DMS114 treated with DMSO at 0.1 percent for 48 hours (cell line): ENCODE measurements around the gene OBSCN.

Source experiments
- DNase-seq: peaks from one replicate; lab custom pipeline; 2025; ENCODE audit not compliant: unreplicated experiment; lab: John Stamatoyannopoulos, UW

Gene OBSCN

DNA sequence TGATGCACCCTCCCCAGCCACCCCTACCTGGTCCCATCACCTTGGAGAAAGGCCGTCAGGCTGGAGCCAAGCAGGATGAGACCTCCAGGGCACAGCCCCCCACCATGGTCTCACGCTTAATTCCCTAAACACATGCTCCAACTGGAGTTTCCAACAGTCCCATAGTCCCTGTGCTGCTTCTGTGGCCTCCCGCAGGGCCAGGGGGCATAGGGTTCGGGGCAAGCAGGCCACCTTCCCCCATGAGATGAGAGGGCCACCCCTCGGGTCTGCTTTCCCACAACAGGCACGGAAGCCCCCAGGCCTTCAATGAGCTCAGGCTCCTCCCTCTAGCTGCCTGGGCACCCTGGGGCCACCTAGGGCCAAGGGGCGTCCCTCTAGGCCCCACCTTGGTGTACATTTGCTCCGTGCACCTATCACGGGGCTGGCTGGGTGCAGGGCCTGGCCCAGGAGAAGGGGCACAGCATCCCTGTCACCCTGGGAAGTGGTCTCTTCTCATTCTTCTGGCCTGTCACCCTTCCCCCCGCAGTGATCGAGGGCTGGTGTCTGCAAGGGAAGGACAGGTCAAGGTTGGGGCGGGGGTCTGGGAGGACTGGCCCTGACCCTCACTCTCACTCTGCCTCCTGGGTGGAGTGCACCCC is 156.3 kb downstream of the OBSCN start:
- no peak for DNase-seq

DNA sequence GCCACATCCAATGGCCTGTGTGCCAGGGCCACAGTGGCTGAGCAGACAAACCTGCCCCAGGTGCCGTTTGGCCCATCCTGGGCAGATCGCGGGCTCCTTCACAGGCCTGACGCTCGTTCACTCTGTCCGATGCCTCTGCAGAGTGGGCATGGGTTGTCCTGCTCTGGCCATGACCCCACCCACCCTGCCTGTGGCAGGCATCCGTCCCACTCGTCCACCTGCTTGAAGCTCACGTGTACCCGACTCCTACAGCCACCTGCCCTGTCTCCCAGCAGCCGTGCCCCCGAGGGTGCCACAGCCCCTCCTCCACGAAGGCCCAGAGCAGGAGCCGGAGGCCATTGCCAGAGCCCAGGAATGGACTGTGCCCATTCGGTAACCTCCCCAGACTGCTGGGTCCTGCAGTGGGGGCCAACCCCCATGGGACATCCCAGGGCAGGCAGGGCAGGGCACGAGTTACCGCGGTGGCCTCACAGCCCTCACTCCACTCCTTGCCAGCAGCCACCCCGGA is 156.9 kb downstream of the OBSCN start:
- no peak for DNase-seq

DNA sequence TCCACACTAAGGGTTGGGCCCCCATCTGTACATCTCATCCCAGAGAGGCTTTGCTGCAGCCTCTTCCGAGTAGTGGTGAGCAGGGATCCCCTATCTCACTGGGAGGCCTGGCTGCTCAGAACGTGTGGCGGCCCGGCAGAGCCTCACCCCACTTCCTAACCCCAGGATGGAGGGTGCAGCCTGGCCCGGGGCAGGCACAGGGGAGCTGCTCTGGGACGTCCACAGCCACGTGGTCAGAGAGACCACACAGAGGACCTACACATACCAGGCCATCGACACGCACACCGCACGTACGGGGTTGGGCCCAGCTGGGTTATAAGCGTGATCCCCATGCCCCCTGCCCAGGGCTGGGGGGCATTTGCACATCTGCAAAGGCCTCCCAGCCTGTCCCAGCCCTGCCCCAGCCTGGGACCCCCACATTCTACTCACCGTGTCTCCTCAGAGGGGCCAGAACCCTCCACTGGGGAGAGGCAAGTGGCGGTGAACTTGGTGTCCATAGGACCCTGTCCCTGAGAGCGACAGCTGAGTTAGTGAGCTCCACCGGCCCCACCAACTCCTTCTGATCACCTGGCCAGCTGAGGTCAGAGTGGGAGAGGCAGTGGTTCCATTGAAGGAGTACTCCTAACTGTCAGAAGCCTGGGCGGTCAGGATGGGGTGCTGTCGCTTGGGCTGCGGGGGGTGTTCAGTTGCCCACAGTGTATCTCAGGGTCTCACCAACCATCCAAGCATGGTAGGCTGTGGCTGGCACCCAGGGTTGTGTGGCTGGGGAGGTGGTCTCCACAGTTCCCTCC is 157.6 kb downstream of the OBSCN start:
- DNase-seq, result no peak

DNA sequence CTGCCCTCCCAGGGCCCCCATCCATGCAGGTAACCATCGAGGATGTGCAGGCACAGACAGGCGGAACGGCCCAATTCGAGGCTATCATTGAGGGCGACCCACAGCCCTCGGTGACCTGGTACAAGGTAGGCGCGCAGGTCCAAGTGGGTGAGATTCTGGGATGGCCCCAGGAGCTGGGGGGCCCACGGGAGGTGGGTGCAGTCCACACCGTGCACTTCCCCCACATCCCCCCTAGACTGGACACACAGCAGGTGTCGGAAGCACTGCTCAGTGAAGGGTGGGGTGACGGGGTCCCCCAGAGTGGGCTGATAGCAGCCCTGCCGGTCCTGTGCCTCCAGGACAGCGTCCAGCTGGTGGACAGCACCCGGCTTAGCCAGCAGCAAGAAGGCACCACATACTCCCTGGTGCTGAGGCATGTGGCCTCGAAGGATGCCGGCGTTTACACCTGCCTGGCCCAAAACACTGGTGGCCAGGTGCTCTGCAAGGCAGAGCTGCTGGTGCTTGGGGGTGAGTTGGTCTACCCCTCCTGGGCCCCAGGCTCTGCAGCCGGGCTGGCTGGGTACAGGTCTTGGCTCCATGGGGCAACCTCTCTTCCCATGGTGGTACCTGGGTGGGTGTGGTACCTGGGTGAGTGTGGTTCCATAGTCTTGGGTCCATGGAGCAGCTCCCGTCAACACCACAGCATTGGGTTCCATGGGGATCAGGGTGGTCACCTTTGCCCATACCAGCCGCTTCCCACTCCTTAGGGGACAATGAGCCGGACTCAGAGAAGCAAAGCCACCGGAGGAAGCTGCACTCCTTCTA is 158.4 kb downstream of the OBSCN start:
- DNase-seq, result no peak

DNA sequence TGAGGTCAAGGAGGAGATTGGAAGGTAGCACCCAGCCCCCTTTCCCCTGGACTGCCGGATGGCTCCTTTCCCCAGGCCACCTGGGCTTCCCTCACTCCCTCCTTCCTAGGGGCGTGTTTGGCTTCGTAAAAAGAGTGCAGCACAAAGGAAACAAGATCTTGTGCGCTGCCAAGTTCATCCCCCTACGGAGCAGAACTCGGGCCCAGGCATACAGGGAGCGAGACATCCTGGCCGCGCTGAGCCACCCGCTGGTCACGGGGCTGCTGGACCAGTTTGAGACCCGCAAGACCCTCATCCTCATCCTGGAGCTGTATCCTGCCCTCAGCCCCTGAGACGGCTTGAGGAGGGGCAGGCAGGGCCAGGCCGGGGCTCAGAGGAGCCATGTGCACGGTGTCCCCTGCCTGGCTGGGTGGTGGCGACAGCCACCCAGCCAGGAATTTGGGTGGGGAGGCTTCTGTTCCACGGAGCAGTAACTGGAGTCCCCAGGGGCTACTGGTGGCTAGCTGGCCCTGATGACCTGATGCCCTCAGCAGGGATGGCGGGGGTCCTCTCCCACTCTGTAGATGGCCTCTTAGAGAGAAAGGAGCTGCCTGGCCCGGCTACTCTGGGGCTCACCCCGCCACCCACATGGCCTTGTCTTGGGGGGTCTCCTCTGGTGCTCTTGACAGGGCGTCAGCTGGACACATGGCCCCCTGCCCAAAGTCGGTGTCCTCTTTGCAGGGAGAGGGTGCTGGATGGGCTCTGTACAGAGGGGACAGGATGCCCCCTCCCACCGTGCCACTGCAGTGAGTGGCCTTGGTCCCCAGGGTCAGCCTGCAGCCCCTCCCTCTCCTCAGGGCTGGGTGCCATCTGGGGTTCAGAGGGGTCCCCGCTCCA is 159.3 kb downstream of the OBSCN start:
- DNase-seq, result no peak

DNA sequence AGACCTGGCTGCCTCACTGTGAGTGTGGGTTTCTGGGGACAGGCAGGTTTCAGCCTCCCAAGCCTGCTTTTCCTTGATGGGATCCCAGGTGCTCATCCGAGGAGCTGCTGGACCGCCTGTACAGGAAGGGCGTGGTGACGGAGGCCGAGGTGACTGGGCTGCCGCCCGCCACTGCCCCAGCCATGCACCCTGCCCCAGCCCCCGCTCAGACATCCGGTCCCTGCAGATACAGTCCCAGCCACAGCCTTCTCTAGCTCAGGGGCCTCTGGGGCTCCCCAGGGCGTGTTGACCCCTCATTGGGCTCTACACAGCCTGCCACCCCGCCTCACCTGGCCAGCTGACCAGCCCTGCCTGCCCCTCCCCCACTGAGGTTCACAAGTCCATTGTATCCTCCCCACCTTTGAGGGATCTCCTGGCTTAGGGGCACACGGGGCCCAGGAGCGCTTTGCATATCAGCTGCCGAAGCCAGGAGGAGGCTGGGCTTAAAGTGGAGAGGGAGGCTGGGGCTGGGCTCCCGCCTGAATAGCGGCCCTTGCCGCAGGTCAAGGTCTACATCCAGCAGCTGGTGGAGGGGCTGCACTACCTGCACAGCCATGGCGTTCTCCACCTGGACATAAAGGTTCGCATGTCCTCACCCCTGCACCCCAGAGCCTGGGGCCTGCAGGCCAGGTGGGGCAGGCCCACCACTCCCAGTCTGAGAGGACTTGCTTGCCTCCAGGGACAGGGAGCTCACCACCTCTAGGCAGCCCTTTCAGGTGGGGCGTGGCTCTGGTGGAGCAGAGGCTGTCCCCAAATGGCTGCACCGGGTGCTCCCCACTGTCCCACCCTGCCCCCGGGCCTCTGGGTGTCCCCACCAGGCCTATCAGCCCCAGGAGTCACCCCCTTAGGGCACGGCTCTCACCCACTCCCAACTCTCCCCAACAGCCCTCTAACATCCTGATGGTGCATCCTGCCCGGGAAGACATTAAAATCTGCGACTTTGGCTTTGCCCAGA is 160.3 kb downstream of the OBSCN start:
- DNase-seq, result no peak

DNA sequence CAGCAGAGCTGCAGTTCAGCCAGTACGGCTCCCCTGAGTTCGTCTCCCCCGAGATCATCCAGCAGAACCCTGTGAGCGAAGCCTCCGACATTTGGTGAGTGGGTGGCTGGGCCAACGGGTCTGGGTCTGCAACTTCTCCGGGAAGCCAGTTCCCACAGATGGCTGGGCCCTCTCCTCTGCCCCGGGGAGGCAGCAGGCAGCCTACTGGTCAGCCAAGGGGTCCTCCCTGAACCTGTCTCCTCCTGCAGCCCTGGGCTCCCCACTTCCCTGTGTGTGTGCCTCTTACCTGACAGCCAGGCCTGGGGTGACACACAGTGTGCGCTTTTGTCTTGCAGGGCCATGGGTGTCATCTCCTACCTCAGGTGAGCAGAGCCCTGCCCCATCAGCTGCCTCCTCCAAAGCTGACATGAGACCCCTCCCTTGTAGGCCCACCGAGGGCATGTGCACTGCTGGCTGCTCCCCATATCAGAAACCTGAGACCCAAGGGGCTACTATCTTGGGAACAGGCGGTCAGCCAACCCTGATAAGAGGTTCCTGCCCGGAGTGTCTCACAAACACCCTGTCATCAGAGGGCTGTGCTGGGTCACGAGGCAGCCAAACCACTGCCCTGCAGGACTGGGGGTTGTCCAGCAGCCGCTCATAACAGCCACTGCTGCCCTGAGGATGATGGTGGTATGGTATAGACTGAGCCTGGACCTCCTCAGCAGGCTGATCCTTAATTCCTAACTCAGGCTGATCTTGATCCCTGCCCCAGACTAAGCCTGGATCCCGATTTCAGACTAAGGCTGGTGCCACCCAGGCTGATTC is 161.2 kb downstream of the OBSCN start:
- no peak for DNase-seq

DNA sequence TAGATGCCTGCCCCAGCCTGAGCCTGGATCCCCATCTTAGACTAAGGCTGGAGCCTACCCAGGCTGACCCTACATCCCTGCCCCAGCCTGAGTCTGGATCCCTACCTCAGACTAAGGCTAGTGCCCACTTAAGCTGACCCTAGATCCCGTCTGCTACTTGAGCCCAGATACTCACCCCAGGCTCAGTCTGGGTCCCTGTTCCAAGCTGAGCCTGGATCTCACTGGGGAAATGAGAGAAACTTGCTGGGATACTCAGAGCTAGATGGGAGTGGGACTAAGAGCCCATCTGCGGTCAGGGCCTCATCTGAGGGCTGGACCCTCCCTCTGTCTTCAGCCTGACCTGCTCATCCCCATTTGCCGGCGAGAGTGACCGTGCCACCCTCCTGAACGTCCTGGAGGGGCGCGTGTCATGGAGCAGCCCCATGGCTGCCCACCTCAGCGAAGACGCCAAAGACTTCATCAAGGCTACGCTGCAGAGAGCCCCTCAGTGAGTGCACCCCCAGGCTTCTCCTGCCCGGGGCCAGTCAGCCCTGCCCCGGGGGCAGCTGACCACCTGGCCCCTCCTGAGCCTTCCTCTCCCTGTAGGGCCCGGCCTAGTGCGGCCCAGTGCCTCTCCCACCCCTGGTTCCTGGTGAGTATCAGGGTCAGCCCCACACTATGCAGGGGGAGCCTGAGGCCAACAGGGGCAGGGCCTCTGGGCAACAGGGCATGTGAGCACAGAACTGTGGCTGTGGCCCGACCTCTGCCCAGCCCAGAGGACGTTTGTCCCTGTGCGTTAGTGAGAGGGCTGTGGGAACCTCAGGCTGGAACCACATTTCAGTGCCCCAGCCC is 162.0 kb downstream of the OBSCN start:
- DNase-seq, result no peak

DNA sequence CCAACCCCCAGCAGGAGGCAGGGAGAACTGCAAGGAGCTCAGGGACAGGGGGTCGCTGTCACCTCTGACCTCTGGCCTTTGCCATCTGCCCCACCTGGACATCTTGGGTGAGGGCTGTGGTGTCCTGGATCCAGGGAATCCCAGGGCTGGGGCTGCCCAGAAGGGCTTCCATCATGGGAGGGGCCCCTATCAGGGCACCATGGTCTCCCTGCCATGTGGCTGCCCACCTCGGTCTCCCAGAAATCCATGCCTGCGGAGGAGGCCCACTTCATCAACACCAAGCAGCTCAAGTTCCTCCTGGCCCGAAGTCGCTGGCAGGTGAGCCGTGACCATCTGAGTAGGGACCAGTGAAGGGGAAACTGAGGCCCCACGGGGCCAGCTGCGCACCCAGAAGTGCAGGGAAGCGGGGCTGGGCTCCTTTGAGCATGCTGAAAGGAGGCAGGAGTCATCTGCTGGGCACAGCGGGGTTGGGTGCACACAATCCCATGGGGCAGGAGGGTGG is 162.6 kb downstream of the OBSCN start:
- DNase-seq, result no peak

DNA sequence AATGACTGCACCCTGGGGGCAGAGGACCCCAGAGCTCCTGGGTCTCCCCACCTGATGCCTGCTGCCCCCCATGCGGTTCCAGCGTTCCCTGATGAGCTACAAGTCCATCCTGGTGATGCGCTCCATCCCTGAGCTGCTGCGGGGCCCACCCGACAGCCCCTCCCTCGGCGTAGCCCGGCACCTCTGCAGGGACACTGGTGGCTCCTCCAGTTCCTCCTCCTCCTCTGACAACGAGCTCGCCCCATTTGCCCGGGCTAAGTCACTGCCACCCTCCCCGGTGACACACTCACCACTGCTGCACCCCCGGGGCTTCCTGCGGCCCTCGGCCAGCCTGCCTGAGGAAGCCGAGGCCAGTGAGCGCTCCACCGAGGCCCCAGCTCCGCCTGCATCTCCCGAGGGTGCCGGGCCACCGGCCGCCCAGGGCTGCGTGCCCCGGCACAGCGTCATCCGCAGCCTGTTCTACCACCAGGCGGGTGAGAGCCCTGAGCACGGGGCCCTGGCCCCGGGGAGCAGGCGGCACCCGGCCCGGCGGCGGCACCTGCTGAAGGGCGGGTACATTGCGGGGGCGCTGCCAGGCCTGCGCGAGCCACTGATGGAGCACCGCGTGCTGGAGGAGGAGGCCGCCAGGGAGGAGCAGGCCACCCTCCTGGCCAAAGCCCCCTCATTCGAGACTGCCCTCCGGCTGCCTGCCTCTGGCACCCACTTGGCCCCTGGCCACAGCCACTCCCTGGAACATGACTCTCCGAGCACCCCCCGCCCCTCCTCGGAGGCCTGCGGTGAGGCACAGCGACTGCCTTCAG is 163.3 kb downstream of the OBSCN start:
- no peak for DNase-seq

DNA sequence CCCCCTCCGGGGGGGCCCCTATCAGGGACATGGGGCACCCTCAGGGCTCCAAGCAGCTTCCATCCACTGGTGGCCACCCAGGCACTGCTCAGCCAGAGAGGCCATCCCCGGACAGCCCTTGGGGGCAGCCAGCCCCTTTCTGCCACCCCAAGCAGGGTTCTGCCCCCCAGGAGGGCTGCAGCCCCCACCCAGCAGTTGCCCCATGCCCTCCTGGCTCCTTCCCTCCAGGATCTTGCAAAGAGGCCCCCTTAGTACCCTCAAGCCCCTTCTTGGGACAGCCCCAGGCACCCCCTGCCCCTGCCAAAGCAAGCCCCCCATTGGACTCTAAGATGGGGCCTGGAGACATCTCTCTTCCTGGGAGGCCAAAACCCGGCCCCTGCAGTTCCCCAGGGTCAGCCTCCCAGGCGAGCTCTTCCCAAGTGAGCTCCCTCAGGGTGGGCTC is 163.9 kb downstream of the OBSCN start:
- DNase-seq, result no peak

DNA sequence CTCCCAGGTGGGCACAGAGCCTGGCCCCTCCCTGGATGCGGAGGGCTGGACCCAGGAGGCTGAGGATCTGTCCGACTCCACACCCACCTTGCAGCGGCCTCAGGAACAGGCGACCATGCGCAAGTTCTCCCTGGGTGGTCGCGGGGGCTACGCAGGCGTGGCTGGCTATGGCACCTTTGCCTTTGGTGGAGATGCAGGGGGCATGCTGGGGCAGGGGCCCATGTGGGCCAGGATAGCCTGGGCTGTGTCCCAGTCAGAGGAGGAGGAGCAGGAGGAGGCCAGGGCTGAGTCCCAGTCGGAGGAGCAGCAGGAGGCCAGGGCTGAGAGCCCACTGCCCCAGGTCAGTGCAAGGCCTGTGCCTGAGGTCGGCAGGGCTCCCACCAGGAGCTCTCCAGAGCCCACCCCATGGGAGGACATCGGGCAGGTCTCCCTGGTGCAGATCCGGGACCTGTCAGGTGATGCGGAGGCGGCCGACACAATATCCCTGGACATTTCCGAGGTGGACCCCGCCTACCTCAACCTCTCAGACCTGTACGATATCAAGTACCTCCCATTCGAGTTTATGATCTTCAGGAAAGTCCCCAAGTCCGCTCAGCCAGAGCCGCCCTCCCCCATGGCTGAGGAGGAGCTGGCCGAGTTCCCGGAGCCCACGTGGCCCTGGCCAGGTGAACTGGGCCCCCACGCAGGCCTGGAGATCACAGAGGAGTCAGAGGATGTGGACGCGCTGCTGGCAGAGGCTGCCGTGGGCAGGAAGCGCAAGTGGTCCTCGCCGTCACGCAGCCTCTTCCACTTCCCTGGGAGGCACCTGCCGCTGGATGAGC is 164.5 kb downstream of the OBSCN start:
- DNase-seq, result no peak

DNA sequence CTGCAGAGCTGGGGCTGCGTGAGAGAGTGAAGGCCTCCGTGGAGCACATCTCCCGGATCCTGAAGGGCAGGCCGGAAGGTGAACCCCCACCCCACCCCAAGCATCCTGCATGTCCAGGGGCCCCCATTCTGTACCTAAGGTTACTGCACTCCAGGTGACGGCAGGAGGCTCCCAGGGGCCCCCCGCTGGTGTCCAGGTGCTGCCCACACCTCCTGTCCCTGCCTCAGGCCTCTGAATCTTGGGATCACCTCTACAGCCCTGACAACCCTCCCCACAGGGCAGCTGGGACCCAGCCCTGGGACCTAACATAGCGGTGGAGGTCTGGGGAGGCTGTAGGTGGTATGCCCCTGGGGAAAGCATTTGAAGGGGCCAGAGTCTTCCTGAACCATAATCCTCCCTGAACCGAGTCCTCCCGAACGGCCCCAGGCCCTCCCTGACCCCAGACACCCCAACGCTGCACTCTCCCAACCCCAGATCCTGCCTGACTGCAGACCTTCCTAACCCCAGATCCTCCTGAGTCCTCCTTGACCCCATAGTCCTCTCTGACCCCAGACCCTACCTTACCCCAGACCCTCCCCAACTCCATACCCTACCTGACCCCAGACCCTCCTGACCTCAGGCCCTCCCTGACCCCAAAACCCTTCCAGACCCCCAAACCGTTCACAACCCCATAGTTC is 165.3 kb downstream of the OBSCN start:
- no peak for DNase-seq

DNA sequence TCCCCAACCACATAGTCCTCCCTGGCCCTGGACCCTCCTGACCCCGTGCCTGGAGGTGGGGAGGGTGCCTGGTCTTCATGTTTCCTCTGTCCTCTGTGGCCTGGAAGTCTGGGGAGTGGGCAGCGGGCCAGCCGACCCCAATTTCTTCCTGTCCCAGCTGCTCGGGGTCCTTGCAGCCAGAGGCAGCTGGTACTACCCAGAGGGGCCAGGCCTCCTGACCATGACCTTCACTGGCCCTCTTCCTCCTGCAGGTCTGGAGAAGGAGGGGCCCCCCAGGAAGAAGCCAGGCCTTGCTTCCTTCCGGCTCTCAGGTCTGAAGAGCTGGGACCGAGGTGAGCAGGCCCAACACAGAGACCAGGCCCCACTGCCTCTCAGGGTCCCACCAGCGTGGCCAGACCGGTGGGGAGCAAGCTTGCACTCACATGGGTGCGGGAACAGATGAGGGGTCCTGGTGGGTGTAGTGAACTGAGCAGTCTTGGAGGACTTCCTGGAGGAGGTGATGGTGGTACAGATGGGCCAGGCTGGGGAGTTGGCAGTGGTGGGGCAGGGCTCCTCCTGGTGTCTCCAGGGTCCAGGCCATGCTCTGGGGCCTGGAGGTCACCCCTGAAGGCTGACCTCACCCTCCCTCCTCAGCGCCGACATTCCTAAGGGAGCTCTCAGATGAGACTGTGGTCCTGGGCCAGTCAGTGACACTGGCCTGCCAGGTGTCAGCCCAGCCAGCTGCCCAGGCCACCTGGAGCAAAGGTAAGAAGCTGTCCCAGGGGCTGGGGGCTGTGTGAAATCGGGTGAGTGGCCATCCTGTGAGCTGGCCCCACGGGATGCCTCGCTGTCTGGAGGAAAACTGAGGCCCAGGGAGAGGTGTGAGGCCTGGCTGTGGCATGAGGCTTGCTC is 166.1 kb downstream of the OBSCN start:
- DNase-seq, result no peak
